ENCODE measurements around the gene UBTF.

- TF ChIP-seq CTCF (conservative IDR thresholded peaks at IDR 0.05 in 1 of 2, IDR thresholded peaks at IDR 0.05 in 1 of 2; ENCODE audit: extremely low read depth in 1 of 2, insufficient read depth in 1 of 2, low read depth in 1 of 2, low read length in 2 of 2) = no peak
- TF ChIP-seq EZH2 (IDR thresholded peaks at IDR 0.05; ENCODE audit: borderline replicate concordance, low read length) = no peak
Observed at GRCh38 chr17:44212507-44213402, 6.7 kb downstream of the UBTF start.
